IPS DF 4.7 (cell line): ENCODE results near the gene VEPH1.

Experiments used
- DNase-seq: peaks from one replicate; pipeline ENCODE4 v3.0.0-alpha.2; 2013; ENCODE audit warnings: low spot score; ENCODE audit errors: extremely low read depth

VEPH1 gene

DNA sequence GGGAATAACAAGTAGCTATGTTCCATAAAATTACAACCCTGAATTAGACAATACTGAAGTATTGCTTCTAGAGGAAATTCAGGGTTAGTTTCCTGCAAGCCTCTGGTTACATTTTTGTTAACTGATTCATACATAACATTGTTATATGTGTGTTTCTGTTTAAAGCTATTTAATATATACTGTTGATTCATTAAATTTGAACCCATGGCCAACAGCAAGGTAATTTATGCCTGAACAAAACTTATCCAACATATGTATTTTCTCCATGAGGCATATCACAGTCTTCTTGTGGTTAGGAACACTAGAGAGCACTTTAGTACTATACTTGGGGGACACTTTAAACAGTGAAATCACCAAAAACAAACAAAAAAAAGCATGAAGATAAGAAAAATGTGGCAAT lies 114.2 kb downstream of the VEPH1 start:
- DNase-seq, result no peak

DNA sequence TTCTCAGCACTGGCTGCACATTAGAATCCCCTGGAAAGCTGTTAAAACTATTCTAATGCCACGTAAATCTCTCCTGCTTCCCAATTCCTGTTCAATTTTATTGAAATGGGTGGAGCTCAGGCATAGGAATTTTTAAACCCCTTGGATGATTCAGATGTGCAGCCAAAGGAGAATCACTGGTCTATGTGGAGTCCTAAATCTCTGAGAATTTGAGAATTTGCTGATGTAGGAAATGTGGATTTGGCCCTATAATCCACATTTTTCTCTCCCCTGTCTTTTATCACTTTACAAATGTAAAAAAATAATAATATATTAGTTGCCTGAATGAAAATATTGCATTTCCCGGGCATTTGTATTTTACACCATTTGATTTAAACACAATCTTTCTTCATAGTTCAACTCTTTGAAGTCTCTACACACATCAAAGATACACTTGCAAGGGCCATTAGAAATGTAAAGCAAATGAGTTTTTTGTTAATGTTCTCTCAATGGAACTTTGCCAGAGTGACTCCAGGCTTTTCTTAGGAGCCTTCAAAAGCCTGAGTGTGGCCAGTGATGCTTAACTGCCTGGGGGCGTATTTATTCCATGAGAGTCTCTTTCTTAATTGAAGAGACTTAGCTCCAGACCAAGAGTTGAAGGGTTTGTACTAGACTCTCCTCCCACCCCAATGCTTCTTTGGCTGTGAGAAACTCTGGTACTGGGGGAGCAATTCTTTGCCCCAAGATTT lies 115.3 kb downstream of the VEPH1 start:
- no peak for DNase-seq

DNA sequence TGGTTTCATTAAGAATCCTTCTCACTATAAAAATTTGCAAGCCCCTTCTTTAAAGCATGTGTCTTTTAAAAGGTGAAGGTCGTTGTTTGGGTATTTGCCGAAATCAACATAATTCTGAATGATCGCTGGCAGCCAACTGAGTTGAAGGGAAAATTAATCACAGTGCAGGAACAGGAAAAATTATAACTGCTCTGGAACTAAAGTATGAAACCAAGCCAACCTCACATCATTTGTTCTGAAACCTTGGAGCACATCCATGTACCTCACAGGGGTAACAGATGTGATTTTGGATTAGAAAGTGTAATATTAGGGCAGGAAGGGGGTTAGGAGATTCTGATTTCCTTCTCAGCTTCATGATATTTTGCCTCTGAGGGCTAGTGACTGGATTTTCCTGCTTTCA lies 118.7 kb downstream of the VEPH1 start:
- no peak for DNase-seq

DNA sequence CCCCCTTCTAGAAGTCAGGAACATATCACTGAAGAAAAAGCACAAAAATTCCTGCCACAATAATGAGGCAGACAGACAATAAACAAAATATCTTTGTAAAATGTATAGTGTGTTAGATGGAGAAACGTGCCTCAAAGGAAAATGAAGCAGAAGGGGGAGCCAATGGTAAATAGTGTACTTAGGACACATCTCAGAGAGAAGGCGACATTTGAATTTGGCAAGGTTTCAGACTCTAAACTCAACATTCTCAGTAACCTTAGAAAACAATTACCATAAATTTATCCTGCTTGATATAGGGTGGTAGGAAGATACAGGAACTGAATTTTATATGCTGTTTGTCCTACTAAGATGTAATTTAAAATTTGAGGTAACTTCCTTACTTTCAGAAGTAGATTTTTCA lies 119.2 kb downstream of the VEPH1 start:
- no peak for DNase-seq

DNA sequence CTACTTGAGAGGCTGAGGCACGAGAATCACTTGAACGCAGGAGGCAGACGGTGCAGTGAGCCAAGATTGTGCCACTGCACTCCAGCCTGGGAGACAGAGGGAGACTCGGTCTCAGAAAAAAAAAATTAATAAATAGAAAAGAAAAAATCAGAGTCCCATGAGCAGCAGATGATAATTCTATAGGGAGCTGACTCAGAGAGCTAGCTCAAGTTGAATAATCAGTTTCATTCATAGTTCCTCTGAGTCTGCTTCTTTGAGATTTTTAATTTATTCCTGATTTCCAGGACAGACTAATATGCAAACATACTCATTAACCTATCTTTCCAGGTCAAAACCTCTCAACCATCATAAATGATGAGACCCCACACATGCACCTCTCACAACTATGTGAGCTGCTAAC lies 121.6 kb downstream of the VEPH1 start:
- no peak for DNase-seq

DNA sequence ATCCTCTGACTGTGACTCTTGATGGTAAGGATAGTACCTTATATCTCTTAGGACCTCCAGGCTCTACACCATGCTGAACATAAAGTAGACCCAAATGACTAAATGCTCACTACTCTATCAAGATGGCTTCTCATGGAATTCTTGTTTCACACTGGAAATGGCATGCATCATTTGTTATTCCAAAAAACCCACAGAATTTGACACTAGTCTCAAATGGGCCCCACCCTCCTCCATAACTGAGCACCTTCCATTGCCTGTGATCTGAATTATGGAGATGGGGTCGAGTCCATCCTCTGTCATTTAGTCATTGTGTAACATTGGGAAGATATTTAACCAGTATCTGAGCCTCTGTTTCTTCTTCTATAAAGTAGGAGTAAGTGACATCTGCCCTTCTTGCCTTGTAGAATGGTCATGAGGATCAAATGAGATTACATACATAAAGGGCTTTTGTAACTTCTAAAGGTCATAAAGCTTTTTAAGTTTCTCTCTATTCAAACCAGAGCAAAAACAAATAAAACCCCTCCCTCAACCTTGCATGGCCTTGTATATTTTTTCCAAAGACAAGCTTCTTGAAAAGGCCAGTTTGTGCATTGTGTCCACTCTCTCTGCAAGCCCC lies 123.6 kb downstream of the VEPH1 start:
- DNase-seq, result no peak

DNA sequence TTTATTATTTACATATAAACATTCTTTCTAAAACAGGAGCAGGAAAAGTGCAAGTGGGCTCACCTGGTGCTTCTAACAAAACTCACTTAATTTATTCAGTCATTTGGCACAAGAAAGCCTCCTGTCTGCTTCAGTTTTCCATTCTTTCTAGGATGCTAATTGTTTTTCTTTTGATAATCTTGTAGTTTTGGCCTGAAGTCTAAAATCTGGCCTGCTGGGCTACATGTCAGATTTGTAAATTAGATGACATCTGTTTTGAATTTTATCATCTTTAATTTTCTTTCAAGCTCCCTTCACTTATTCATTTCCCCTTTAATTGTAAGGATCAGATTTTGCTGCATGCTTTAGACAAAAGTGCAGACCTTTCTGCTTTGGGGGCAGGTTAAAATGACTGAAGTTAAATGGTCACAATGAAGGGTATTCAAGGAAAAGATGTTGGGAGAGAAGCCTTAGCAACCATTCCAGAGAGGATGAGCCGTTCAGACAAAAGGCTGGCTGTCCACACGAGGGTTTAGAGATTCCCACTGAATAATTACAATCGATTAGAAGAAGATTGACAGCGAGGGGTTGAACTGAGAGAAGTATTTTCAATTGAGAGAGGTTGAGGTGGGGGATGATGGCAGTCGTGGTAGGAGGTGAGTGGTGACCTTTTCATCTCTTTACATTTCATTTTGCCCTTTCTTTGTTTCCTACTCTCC lies 126.5 kb downstream of the VEPH1 start:
- no peak for DNase-seq

DNA sequence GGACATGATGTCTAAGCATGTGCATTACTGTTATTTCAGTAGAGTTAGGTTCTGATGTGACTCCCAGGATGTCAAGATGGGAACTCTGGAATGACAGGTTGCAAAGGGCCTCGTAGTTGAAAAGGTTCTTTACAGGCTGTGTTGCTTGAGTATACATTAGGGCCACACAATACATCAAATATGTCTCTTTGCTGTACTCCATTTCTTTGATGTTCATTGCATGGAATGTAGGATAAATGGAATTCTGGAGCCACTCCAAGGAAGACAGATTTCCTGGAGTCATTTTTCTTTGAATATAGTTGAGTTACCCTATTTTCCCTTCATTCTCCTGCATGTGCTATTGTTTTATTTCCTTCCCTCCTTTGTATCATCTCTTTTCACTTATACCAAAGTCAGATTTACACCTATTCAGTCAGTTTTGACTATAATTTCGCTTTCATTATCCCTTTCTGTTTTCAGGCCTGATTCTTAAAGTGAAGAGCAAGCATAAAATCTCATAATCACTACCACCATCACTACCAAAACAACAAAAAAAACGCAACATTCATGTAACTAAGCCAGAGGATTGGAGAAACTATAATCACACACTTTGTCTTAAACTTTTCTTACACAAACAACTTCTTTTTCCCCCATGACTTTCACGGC lies 127.8 kb downstream of the VEPH1 start:
- no peak for DNase-seq

DNA sequence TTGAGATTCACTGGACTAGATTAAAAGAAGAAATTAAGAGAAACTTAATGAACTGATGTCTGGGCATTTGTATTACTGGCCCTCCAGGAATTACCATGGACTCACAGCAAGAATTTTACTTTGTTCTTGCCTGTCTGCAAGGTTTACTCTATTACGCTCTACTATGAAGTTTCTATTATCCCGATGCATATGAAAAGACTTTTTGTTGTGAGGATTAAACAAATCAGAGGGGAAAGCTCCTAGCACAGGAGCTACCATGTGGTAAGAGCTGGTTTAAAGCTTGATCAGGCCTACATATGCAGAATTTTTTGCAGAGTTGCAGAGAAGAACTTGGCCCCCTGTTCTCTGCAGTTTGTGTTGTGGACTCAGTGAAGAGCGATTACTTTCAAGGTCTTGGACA lies 128.3 kb downstream of the VEPH1 start:
- no peak for DNase-seq

DNA sequence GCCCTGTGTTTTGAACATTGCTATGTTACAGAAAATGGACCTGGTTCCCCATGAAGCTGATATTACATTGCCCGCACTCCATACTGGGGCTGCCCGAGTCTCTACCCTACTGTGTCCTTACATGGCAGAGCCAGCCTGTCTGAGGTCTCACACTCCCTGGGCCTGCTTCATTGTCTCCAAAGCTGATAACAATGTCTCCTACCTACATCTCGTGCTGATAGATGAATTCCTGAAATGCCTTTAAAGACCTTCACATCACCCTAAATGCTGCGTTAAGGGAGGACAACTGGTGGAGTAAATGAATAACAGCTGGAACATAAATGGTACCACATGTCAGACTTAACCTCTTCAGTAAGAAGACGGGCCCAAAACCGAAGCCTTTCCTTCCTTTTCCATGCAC lies 129.4 kb downstream of the VEPH1 start:
- no peak for DNase-seq

DNA sequence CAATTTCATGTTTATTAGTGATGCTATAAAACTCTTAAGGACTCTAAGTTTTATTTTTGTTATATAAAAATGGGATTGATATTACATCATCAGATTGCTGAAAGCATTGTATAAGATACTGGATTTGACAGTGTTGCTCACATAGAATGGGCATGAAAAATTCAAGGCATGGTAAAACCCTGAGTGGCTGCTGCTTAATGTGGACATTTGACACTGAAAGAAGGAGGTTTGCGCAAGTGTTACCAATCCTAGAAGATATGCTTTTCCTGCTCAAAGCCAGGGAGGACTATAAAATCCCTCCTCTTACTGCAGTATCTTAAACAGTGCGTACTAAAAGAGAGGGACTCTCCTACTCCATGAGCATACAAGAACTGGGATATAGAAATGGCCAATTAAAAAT lies 132.3 kb downstream of the VEPH1 start:
- no peak for DNase-seq

DNA sequence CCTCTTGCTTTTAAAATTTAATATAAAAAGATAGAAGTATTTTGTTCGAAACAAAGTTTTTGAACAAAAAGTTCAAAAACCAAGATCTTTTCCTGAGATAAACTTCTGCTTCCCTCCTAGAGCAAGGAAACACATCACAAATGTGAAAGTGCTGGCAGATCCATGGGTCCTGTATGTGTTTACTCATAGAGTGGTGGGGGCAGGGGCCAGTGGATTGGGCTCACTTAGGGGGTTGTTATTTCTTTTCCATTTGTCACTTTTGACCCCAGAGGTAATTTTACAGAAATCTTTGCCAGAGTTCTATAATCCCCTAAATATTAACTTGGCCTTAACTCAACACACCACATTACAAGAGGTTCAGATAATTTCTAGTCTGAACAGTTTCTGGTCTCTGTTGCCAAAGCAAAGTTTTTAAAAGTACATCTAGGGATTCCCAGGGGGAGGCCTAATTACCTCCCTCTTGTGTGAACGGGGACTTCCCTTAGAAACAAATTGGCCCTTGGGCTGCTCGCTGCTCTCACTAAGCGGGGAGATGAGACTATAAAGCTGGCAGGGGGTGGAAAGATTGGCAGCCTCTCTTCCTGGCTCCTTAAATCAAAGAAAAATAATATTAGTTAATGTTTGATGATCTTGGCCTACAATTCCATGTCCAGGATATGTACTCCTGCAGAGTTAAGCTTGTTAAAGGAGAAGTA lies 133.3 kb downstream of the VEPH1 start:
- no peak for DNase-seq

DNA sequence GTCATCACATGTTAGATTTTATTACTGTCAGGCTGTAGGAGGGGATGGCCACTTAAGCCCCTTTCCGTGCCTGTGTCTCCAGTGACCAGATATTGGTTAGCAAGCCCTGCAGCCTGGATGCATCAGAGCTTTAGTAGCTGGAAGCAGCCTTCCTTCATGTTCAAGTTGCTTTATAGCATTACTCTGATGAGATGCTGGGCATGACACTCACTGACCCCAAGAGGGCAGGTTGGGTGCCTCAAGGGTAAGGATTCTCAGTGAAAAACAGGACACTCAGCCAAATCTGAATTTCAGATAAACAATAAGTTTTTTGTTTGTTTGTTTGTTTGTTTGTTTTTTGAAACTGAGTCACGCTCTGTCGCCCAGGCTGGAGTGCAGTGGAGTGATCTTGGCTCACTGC lies 135.0 kb downstream of the VEPH1 start:
- no peak for DNase-seq

DNA sequence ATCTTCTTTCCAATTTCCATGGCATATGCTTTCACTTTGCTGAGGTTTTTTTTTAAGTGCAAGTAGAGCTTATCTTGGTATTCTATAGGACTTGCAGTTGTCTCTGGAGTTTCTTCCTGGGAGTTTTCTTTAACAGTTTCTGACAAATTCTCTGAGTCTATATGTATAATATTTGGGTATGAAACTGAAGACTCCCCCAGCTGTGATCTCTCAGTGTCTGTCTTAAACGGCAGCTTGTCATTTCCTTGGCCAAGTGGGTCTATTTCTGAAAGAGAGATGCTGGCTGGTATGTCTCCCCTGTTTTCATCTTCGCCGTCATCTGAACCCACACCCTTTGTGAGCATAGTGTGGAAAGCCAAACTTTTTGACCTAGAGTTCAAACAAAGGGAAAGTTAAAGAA lies 139.8 kb downstream of the VEPH1 start:
- DNase-seq, result no peak

DNA sequence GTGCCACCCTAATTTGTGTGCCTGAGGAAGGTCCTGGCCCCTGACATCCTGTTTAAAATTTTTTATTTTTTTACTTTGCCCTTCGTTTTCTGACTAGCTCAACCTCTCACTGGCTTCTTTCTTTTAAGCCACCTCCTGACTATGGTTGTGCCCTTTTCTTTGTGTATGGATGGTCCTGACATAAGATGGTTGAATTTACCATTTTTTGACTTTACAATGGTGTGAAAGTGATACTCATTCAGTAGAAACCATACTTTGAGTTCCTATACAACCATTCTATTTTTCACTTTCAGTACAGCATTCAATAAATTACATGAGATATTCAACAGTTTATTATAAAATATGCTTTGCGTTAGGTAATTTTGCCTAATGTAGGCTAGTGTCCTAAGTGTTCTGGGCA lies 140.9 kb downstream of the VEPH1 start:
- no peak for DNase-seq

DNA sequence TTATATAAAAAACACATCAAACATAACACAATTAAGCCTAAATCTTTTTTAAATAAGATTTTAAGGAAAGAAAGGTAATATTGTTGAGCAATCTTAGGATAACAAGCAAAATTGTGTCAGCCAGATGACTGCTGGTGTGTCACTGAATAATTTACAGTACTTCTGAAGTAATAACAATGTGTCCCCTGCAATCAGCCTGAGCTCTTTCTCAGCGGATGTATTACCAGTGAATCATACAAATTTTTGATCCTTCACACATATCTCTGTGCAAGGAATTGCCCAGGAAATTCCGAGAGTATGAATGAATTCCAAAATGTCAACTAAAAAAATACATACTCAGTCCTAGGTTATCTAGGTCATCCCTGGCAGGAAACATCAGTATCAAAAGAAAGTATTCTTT lies 143.2 kb downstream of the VEPH1 start:
- no peak for DNase-seq

DNA sequence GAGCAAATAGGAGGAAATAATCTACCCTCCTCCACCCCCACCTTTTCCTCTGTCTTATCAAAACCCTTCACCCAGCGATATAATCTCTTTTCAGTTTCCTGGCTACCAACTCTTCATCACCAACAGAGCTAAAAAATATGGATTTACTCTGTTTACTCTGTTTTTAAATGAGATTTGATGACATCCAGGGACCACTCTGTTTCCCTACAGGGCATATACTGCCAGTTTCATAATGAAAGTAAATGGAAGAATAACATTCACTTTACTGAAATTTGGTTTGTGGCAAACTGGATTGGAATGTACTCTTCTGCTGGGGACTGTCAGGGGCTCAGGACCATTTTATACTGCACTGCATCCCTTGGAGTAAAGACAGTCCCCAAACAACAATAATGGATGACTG lies 146.7 kb downstream of the VEPH1 start:
- DNase-seq, result no peak

DNA sequence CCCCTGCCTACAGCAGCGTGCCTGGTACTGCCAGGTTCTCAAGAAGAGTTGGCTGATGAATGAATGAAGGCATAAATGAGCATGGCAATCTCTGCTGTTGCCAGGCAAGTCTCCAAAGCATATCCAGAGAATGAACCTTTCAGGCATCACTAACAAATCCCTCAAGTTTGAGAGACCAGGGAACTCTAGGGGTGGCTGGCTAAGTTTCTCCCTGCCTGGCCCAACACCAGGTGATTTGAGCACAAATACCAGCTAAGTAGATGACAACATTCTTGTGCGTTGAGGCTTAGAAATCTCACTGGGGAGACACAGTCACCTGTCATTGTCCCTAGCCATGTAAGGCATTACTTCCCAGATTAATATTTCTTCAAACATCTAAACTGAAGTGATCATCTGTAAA lies 147.9 kb downstream of the VEPH1 start:
- no peak for DNase-seq

DNA sequence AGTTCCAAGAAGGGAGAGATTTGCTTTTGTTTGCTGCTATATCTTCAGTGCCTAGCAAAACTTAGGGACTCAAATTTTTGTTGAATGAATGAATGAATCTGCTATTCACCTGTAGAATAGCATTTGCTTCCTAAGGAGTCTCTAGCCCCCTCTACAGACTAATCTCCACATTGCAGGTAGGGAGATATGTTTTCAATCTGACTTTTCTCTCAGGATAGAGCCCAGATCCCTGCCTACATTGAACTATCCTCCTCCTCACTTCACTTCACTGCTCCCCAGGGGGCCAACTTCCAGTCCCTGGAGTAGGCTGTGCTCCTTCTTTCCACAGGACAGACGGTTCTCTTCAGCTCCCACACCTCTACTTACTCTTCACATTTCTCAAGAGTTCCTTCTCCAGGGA lies 148.5 kb downstream of the VEPH1 start:
- DNase-seq, result no peak

DNA sequence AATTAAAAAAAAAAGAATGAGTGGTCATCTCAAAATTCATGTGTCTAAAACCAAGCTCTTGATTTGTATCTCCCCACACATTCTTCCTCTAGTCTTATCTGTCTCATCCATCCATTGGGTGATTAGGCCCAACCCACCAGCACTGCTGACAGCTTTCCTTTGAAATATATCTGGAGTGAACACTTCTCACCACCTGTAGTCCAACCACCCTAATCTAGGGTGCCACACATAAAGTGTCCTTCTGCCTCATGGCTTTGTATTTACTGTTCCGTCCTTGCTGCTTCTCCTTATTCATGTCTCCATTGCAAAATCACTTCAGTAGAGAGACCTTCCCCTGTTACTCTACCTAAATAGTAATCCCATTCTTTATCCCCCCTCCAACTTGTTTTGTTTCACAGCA lies 149.0 kb downstream of the VEPH1 start:
- no peak for DNase-seq

DNA sequence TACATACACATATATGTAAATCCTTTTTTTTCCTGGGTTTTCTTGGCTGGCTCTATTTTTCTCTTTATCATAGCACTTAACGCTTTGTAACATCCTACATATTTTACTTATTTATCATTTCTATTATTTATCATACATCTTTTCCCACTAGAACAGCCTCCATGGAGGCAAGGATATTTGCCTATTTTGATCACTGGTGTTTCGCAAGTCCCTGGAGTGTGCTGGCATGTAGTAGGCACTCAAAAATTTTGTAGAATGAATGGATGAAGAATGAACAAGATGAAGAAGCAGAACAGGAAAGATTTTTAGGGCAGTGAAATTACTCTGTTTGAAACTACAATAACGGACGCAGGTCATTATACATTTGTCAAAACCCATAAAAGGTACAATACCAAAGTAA lies 149.6 kb downstream of the VEPH1 start:
- no peak for DNase-seq

DNA sequence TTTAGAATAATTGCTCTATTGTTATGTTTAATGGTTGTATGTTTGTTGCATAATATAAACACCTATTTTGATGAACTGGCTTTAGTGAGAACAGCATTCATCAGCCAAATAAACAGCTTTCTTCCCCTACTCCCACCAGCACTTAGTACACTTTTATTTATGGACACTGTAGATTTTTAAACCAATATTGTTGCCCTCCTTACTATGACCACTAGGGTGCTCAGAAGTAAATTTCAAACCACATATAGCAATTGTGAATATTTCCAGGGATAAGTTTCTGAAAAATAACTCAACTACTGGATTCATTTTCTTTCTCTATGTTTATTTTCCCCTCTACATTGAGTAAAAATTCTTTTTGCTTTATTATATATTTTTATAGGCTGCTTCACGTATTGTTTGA lies 151.2 kb downstream of the VEPH1 start:
- no peak for DNase-seq
